SKM-1 treated with dmso at 0.1 percent for 144 hours (cell line): ENCODE data around the gene LARP1.
"Not testable (repeated sequence)": the region's sequence is repeated elsewhere in the genome, so short reads cannot be mapped to it uniquely, and the experiment has no call there.

ENCODE experiments used
- DNase-seq: peaks from one replicate; lab custom pipeline; 2025; ENCODE audit not compliant: unreplicated experiment; lab: John Stamatoyannopoulos, UW

The LARP1 gene

GRCh38 chr5:154734370-154735248, 20.6 kb upstream of the LARP1 start:
- no peak for DNase-seq

- DNase-seq: not testable (repeated sequence)
These were observed 19.8 kb upstream of the LARP1 start for GRCh38 chr5:154735362-154735761.

GRCh38 chr5:154736372-154736771, 18.8 kb upstream of the LARP1 start:
- not testable (repeated sequence) for DNase-seq

- no peak for DNase-seq
These were observed 17.4 kb upstream of the LARP1 start for GRCh38 chr5:154737667-154738320.

- DNase-seq: no peak
These were observed 14.7 kb upstream of the LARP1 start for GRCh38 chr5:154740483-154740882.

- no peak for DNase-seq
These were observed 14.2 kb upstream of the LARP1 start for GRCh38 chr5:154740957-154741356.

- no peak for DNase-seq
These were observed 13.8 kb upstream of the LARP1 start for GRCh38 chr5:154741415-154741814.

- DNase-seq: no peak
These were observed 11.4 kb upstream of the LARP1 start for GRCh38 chr5:154743812-154744211.

GRCh38 chr5:154745349-154745748, 9.8 kb upstream of the LARP1 start:
- DNase-seq: no peak

GRCh38 chr5:154749491-154749890, 5.7 kb upstream of the LARP1 start:
- no peak for DNase-seq

- DNase-seq: not testable (repeated sequence)
These were observed 4.5 kb upstream of the LARP1 start for GRCh38 chr5:154750641-154751040.

- no peak for DNase-seq
These were observed 3.3 kb upstream of the LARP1 start for GRCh38 chr5:154751854-154752253.

GRCh38 chr5:154753792-154754191, 1.4 kb upstream of the LARP1 start:
- no peak for DNase-seq

GRCh38 chr5:154754460-154755360, 467 bp upstream of the LARP1 start:
- DNase-seq: peak; percentile 99

- DNase-seq: no peak
These were observed 1.1 kb downstream of the LARP1 start for GRCh38 chr5:154756009-154756867.

GRCh38 chr5:154756868-154757813, 2.0 kb downstream of the LARP1 start:
- peak; percentile 74 for DNase-seq

GRCh38 chr5:154757814-154758406, 2.7 kb downstream of the LARP1 start:
- DNase-seq: no peak

GRCh38 chr5:154758493-154758892, 3.3 kb downstream of the LARP1 start:
- DNase-seq: no peak

GRCh38 chr5:154758977-154759376, 3.8 kb downstream of the LARP1 start:
- no peak for DNase-seq
